ENCODE measurements around the gene FASN.

FASN gene

GRCh38 chr17:82129095-82129494 is 31.1 kb upstream of the FASN start:
- no peak overlapping the region for H3K4me3 ChIP-seq (ENCODE audit: low read length)
- no peak for DNase-seq (ENCODE audit: low read depth)
- no peak; the same call in 1 of the 2 replicates for TF ChIP-seq CTCF (conservative IDR thresholded peaks at IDR 0.05; ENCODE audit: low read length)

- DNase-seq (ENCODE audit: low read depth): no peak
- H3K4me3 ChIP-seq (ENCODE audit: low read length): no peak overlapping the region
- TF ChIP-seq CTCF (conservative IDR thresholded peaks at IDR 0.05; ENCODE audit: low read length): no peak
These were observed 30.3 kb upstream of the FASN start for GRCh38 chr17:82128287-82128686.

- no peak overlapping the region for H3K4me3 ChIP-seq (ENCODE audit: low read length)
- DNase-seq (ENCODE audit: low read depth): no peak
- TF ChIP-seq CTCF (conservative IDR thresholded peaks at IDR 0.05; ENCODE audit: low read length): no peak
These were observed 29.7 kb upstream of the FASN start for GRCh38 chr17:82127704-82128103.

- H3K4me3 ChIP-seq (ENCODE audit: low read length): no peak overlapping the region
- DNase-seq (ENCODE audit: low read depth): no peak
- TF ChIP-seq CTCF (conservative IDR thresholded peaks at IDR 0.05; ENCODE audit: low read length): no peak
These were observed 29.2 kb upstream of the FASN start for GRCh38 chr17:82127315-82127595.

GRCh38 chr17:82126556-82127314 is 28.7 kb upstream of the FASN start:
- TF ChIP-seq CTCF (conservative IDR thresholded peaks at IDR 0.05; ENCODE audit: low read length): no peak
- no peak for DNase-seq (ENCODE audit: low read depth)
- no peak overlapping the region for H3K4me3 ChIP-seq (ENCODE audit: low read length)

GRCh38 chr17:82124101-82124500 is 26.1 kb upstream of the FASN start:
- no peak overlapping the region for H3K4me3 ChIP-seq (ENCODE audit: low read length)
- DNase-seq (ENCODE audit: low read depth): no peak
- no peak for TF ChIP-seq CTCF (conservative IDR thresholded peaks at IDR 0.05; ENCODE audit: low read length)
